HepG2 (cell line): ENCODE data around the gene SYMPK.

Experiments
- ATF3 ChIP-seq: sonication (generic); formaldehyde crosslinking; IDR thresholded peaks from 2 replicates; pipeline ENCODE4 v1.4.0; 2020; ENCODE audit warnings: missing genetic modification reagents
- ETV6 ChIP-seq: sonication (generic); formaldehyde crosslinking; conservative IDR thresholded peaks from 2 replicates; pipeline ENCODE4 v1.4.0; 2020; ENCODE audit warnings: missing genetic modification reagents
- EZH2 ChIP-seq: conservative IDR thresholded peaks from 2 replicates; pipeline ENCODE4 v1.6.1; 2012; ENCODE audit warnings: mild to moderate bottlenecking, low read depth, low read length, moderate library complexity
- HDAC6 ChIP-seq: fragments of 200-600 bp; sonication (generic); IDR thresholded peaks from 2 replicates; pipeline ENCODE4 v1.7.0; 2017; ENCODE audit warnings: mild to moderate bottlenecking, antibody characterized with exemption, low read length, low read depth
- KAT2B ChIP-seq: fragments of 150-350 bp; IDR thresholded peaks from 2 replicates; pipeline ENCODE4 v1.6.1; 2014; ENCODE audit warnings: low read depth, low read length, borderline replicate concordance
- KLF13 ChIP-seq: sonication (generic); formaldehyde crosslinking; IDR thresholded peaks from 2 replicates; pipeline ENCODE4 v1.4.0; 2020; ENCODE audit warnings: mild to moderate bottlenecking, missing genetic modification reagents
- LCORL ChIP-seq, 2 experiments: fragments of 450-650 bp in 1 of 2; sonication (generic) in 1 of 2; formaldehyde crosslinking in 1 of 2; IDR thresholded peaks; 2 replicates each; pipeline versions ENCODE4 v1.5.0 to v1.6.1; 2017 to 2020; ENCODE audit warnings: antibody characterized with exemption in 1 of 2, missing genetic modification reagents in 1 of 2
- RAD21 ChIP-seq: fragments of 450-650 bp; formaldehyde crosslinking; IDR thresholded peaks from 2 replicates; pipeline ENCODE4 v1.5.0; 2020; ENCODE audit warnings: mild to moderate bottlenecking
- RAD51 ChIP-seq: fragments of 450-650 bp; IDR thresholded peaks from 2 replicates; pipeline ENCODE4 v1.6.1; 2016; ENCODE audit warnings: borderline replicate concordance
- SUZ12 ChIP-seq: fragments of 150-350 bp; IDR thresholded peaks from 2 replicates; pipeline ENCODE4 v1.6.1; 2014; ENCODE audit warnings: low read depth, low read length
- ZNF570 ChIP-seq: sonication (generic); formaldehyde crosslinking; IDR thresholded peaks from 2 replicates; pipeline ENCODE4 v1.4.0; 2020; ENCODE audit warnings: mild to moderate bottlenecking, missing genetic modification reagents, borderline replicate concordance

- no peak for TF ChIP-seq ETV6 (CRISPR knock-in tag)
- TF ChIP-seq RAD21 (CRISPR knock-in tag) = no peak
- TF ChIP-seq ZNF570 (CRISPR knock-in tag) = no peak
- TF ChIP-seq RAD51 = no peak
- no peak for TF ChIP-seq ATF3
- TF ChIP-seq LCORL (IDR thresholded peaks at IDR 0.05) = no peak
- no peak for TF ChIP-seq LCORL (CRISPR knock-in tag; IDR thresholded peaks at IDR 0.05)
- no peak for TF ChIP-seq HDAC6
- TF ChIP-seq KLF13 (CRISPR knock-in tag) = no peak
- no peak for TF ChIP-seq SUZ12
- TF ChIP-seq KAT2B = no peak
- TF ChIP-seq EZH2 = no peak
Observed at GRCh38 chr19:45865269-45865948, 2.5 kb upstream of the SYMPK start.
